Bronchial epithelial cell (primary cell): ENCODE results near the gene IL34. TPM values are rescaled to one million over a fixed set of nuclear protein-coding genes. Genes with fewer than 3 reads are reported as not detected.
"Not testable (repeated sequence)": the region's sequence is repeated elsewhere in the genome, so short reads cannot be mapped to it uniquely, and the experiment has no call there.

Experiments
- DNase-seq: peaks from one replicate; pipeline ENCODE4 v3.0.0-alpha.2; 2010; ENCODE audit warnings: low read depth
- FAIRE-seq: peaks from 2 replicates; lab custom pipeline; 2011; peaks lifted over from hg19 to GRCh38; lab: Jason Lieb, UNC
- H3K27me3 ChIP-seq: 2 replicates; pipeline ENCODE4 v1.5.1; 2011; ENCODE audit warnings: low read length; ENCODE audit not compliant: control insufficient read depth, insufficient read depth
- H3K36me3 ChIP-seq: 2 replicates; pipeline ENCODE4 v1.5.1; 2011; ENCODE audit warnings: low read length; ENCODE audit not compliant: control insufficient read depth, insufficient read depth
- H3K4me3 ChIP-seq: 2 replicates; pipeline ENCODE4 v1.5.1; 2011; ENCODE audit warnings: mild to moderate bottlenecking, low read depth, low read length, control low read depth
- total RNA-seq: library from RNA; depleted of rRNA; stranded (reverse); fragments of >200 nt; gene quantifications from 2 replicates; pipeline ENCODE4 v1.2.1, GENCODE V29; 2014
- TF ChIP-seq, protein P1 (sequence below): IDR thresholded peaks from 2 replicates; pipeline ENCODE4 v1.5.1; 2011; ENCODE audit warnings: mild to moderate bottlenecking, moderate library complexity, low read length, control low read depth, inconsistent platforms; ENCODE audit not compliant: insufficient read depth, severe bottlenecking

The IL34 gene
- total RNA-seq, 1 donor from 2014 or later = 0.26 TPM

DNA sequence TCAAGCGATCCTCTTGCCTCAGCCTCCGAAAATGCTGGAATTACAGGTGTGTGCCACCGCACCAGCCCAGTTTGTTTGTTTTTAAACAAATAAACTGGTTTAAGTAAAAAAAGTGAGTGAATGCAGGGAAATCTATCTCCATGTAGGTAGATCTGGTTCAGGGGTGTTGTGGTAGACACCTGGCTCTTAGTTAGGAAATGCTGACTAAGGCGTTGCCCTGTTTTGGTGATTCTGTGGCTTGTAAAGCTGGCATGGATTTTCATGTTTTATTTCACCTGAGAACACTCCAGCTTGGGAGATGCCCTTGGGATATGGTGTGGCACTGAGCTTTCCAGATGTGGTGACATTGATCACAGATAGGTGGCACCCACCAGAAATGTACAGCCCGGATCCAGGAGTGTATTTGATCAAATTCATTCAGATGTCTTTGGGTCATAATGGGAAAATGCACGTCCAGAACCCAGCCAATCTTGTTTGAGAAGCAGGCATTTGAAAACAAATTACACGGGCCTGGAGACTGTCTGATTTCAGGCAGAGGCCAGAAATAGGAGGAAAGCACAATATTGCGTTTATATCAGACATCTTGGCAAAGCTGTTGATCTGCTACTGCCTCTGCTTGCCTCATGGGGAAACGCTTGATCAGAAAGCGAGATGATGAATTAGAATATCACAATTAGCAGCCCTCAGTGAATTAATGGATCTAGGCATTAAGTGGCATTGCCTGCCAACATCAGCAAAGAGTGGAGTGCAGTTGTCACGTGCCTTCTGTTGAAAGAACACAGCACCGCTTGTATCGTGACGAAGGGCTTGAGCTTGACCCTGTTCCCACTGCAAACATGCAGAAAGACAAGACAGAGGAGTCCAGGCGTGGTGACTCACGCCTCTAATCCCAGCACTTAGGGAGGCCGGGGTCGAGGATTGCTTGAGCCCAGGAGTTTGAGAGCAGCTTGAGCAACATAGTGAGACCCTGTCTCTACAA is 7.3 kb upstream of the IL34 start:
- FAIRE-seq = no peak
- TF ChIP-seq, protein P1, sequence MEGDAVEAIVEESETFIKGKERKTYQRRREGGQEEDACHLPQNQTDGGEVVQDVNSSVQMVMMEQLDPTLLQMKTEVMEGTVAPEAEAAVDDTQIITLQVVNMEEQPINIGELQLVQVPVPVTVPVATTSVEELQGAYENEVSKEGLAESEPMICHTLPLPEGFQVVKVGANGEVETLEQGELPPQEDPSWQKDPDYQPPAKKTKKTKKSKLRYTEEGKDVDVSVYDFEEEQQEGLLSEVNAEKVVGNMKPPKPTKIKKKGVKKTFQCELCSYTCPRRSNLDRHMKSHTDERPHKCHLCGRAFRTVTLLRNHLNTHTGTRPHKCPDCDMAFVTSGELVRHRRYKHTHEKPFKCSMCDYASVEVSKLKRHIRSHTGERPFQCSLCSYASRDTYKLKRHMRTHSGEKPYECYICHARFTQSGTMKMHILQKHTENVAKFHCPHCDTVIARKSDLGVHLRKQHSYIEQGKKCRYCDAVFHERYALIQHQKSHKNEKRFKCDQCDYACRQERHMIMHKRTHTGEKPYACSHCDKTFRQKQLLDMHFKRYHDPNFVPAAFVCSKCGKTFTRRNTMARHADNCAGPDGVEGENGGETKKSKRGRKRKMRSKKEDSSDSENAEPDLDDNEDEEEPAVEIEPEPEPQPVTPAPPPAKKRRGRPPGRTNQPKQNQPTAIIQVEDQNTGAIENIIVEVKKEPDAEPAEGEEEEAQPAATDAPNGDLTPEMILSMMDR = no peak
- H3K4me3 ChIP-seq = no peak overlapping the region

GRCh38 chr16:70642633-70643032 is 3.7 kb upstream of the IL34 start:
- H3K27me3 ChIP-seq = no peaks in the 10 kb centered on the region
- TF ChIP-seq, protein P1 = no peak
- FAIRE-seq = no peak

More for the DNA sequence above, 7.3 kb upstream of the IL34 start:
- Histone ChIP-seq H3K27me3 (no peaks in the 10 kb centered on the region), H3K36me3 (no peaks in the 10 kb centered on the region)
- DNase-seq = peak; percentile 20

DNA sequence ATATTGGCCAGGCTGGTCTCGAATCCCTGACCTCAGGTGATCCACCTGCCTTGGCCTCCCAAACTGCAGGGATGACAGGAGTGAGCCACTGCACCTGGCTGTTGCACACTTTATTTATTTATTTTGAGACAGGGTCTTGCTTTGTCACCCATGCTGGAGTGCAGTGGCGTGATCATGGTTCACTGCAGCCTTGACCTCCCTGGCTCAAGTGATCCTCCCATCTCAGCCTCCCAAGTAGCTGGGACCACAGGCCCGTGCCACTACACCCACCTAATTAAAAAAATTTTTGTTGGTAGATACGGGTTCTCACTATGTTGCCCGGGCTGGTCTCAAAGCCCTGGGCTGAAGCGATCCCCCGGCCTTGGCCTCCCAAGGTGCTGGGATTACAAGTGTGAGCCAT is 3.1 kb upstream of the IL34 start:
- H3K36me3 ChIP-seq, FAIRE-seq: not testable (repeated sequence)

More at GRCh38 chr16:70642633-70643032, 3.7 kb upstream of the IL34 start:
- DNase-seq = no peak
- Histone ChIP-seq H3K4me3 (no peak overlapping the region), H3K36me3 (no peaks in the 10 kb centered on the region)

GRCh38 chr16:70644763-70645597 is 1.4 kb upstream of the IL34 start:
- Histone ChIP-seq H3K36me3 (no peaks in the 10 kb centered on the region), H3K27me3 (no peaks in the 10 kb centered on the region), H3K4me3 (no peak overlapping the region)
- DNase-seq (no peak), FAIRE-seq (no peak)
- TF ChIP-seq, protein P1 = no peak

More for the DNA sequence above, 3.1 kb upstream of the IL34 start:
- not testable (repeated sequence) for H3K4me3 ChIP-seq, H3K27me3 ChIP-seq, DNase-seq

DNA sequence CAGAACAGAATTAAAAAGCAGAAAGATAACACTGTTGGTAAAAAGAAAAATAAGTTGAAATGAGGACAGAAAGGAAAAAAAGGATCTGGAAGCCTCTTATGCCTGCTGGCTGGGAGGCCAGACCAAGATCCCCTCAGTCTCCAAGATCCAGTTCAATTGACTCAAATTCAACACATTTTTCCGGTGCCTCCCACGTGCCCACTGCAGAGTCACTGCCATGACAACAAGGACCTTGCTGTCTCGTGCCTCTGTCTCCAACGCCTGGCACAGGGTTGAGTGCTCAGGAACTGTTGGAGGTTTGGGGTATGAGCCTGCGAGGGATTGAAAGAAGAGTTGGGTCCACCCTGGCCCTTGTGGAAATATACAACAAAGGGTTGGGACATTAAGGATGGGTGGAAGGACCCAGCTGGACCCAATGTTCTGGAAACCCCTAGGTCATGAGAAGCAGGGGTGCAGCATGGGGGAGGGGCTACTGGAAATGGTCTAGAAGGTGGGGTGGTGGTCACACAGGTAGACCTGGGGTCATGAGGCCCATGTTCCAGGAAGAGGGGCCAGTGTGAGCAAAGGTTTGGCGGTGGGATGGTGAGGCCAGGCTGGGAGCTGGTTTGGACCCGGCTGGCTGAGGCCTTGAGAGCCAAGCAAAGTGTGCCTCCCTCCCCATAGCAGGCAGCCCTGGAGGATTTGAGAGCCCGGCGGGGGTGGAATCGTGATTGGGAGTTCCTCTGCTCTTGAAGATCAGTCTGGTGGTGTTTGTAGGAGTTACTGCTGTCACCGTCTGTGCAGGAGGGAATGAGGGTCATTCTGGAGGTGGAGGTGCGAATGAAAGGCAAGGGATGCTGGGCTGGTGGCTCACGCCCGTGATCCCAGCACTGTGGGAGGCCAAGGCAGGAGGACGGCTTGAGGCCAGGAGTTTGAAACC is 1.3 kb downstream of the IL34 start:
- TF ChIP-seq, protein P1 = no peak
- DNase-seq (no peak), FAIRE-seq (no peak)
- Histone ChIP-seq H3K4me3 (no peak overlapping the region), H3K27me3 (no peaks in the 10 kb centered on the region), H3K36me3 (no peaks in the 10 kb centered on the region)
